Kidney epithelial cell (primary cell): ENCODE measurements around the gene CBFA2T3. TPM values are rescaled to one million over a fixed set of nuclear protein-coding genes. Genes with fewer than 3 reads are reported as not detected.

Source experiments
- DNase-seq: peaks from one replicate; pipeline ENCODE4 v3.0.0-alpha.2; 2010; ENCODE audit warnings: low read depth
- H3K27me3 ChIP-seq: 2 replicates; pipeline ENCODE4 v1.6.0; 2011; ENCODE audit warnings: low read length; ENCODE audit not compliant: control insufficient read depth, insufficient read depth
- H3K36me3 ChIP-seq: 2 replicates; pipeline ENCODE4 v1.5.1; 2011; ENCODE audit warnings: low read length; ENCODE audit not compliant: control insufficient read depth, insufficient read depth
- H3K4me3 ChIP-seq: 2 replicates; pipeline ENCODE4 v1.5.1; 2011; ENCODE audit warnings: low read depth, mild to moderate bottlenecking, control low read depth, low read length
- CTCF ChIP-seq: IDR thresholded peaks from 2 replicates; pipeline ENCODE4 v1.5.1; 2011; ENCODE audit warnings: mild to moderate bottlenecking, moderate library complexity, low read length, control low read depth, inconsistent platforms; ENCODE audit not compliant: insufficient read depth, poor library complexity, severe bottlenecking
- total RNA-seq: library from RNA; depleted of rRNA; stranded (reverse); fragments of >200 nt; gene quantifications from 2 replicates; pipeline ENCODE4 v1.2.3, GENCODE V29; 2015

CBFA2T3 gene
- total RNA-seq, 1 donor from 2014 or later = 0.63 TPM

GRCh38 chr16:88854306-88855111 is 122.5 kb downstream of the CBFA2T3 start:
- no peak overlapping the region for H3K4me3 ChIP-seq
- no peak for DNase-seq
- H3K27me3 ChIP-seq = no peaks in the 10 kb centered on the region
- no peaks in the 10 kb centered on the region for H3K36me3 ChIP-seq
- no peak for TF ChIP-seq CTCF

GRCh38 chr16:88853325-88853941 is 123.6 kb downstream of the CBFA2T3 start:
- Histone ChIP-seq H3K4me3 (no peak overlapping the region), H3K36me3 (no peaks in the 10 kb centered on the region), H3K27me3 (no peaks in the 10 kb centered on the region)
- no peak for DNase-seq
- no peak for TF ChIP-seq CTCF

- Histone ChIP-seq H3K36me3 (no peaks in the 10 kb centered on the region), H3K27me3 (no peaks in the 10 kb centered on the region), H3K4me3 (no peak overlapping the region)
- no peak for TF ChIP-seq CTCF
- no peak for DNase-seq
These were observed 125.4 kb downstream of the CBFA2T3 start for GRCh38 chr16:88851616-88852015.

- H3K4me3 ChIP-seq = no peak overlapping the region
- no peak for DNase-seq
- TF ChIP-seq CTCF = no peak
- no peaks in the 10 kb centered on the region for H3K36me3 ChIP-seq
- H3K27me3 ChIP-seq = no peaks in the 10 kb centered on the region
These were observed 126.3 kb downstream of the CBFA2T3 start for GRCh38 chr16:88850531-88851199.

- Histone ChIP-seq H3K27me3 (no peaks in the 10 kb centered on the region), H3K4me3 (no peak overlapping the region), H3K36me3 (no peaks in the 10 kb centered on the region)
- TF ChIP-seq CTCF = no peak
- no peak for DNase-seq
These were observed 128.4 kb downstream of the CBFA2T3 start for GRCh38 chr16:88848557-88848956.
